NT2/D1 (cell line): ENCODE results near the gene LAMC3.
A peak's percentile ranks its signal among the peaks of the same experiment; 100 is the strongest.

ENCODE experiments used
- DNase-seq: peaks from one replicate; pipeline ENCODE4 v3.0.0-alpha.2; 2011; ENCODE audit warnings: low read depth, low spot score
- H3K27me3 ChIP-seq: 2 replicates; pipeline ENCODE4 v1.6.0; 2011; ENCODE audit warnings: mild to moderate bottlenecking; ENCODE audit not compliant: insufficient read length, insufficient read depth
- H3K36me3 ChIP-seq: 2 replicates; pipeline ENCODE4 v1.6.1; 2011; ENCODE audit warnings: mild to moderate bottlenecking, low read length, mixed read lengths; ENCODE audit not compliant: insufficient read depth, insufficient read length
- H3K4me1 ChIP-seq: 2 replicates; pipeline ENCODE4 v1.5.1; 2011; ENCODE audit not compliant: insufficient read depth, insufficient read length
- H3K4me3 ChIP-seq: 2 replicates; pipeline ENCODE4 v1.5.1; 2011; ENCODE audit warnings: low read depth; ENCODE audit not compliant: insufficient read length
- H3K9ac ChIP-seq: 2 replicates; pipeline ENCODE4 v1.6.0; 2011; ENCODE audit warnings: low read depth; ENCODE audit not compliant: insufficient read length
- H3K9me3 ChIP-seq: 2 replicates; pipeline ENCODE4 v1.5.1; 2011; ENCODE audit warnings: mild to moderate bottlenecking, low read length; ENCODE audit not compliant: insufficient read depth
- SUZ12 ChIP-seq: IDR thresholded peaks from 2 replicates; pipeline ENCODE4 v1.6.1; 2011; ENCODE audit not compliant: insufficient read length, insufficient read depth; ENCODE audit errors: extremely low read depth
- YY1 ChIP-seq: IDR thresholded peaks from 2 replicates; pipeline ENCODE4 v1.6.1; 2011; ENCODE audit not compliant: insufficient read length, insufficient read depth
- ZNF274 ChIP-seq: IDR thresholded peaks from 2 replicates; pipeline ENCODE4 v1.6.1; 2011; ENCODE audit warnings: mild to moderate bottlenecking, low read depth, low read length

LAMC3 gene

DNA sequence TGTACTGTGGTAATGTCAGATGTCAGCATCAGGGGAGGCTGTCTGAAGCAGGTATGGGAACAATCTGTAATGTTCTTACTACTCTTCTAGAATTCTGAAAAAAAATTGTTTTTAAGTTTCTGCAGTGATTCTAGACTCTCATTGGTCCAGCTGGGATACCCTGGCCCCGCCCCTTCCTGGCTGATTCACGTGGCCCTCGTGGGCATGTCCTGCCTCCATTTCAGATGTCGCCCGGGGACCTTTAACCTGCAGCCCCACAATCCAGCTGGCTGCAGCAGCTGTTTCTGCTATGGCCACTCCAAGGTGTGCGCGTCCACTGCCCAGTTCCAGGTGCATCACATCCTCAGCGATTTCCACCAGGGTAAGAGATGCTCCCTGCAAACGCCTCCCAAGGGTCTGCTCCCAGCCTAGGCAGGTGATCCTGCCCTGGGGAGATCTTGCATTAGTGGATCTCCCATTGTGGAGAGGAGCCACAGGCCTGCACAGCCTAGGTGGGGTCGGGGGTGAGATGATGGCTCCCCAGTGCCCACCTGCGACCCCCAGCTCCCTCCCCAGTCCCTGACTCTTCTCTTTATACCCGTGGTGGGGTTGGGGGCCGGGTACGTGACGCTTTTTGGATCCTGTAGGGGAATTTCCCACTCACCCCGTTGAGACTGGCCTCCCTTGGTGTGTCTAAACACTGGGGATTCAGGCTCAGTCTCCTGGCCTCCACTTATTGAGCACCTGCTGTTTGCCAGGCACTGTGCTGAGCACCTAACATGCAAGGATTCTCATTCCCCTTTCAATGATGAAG, 36.5 kb downstream of the LAMC3 start:
- H3K4me1 ChIP-seq: no peaks in the 10 kb centered on the region
- no peaks in the 10 kb centered on the region for H3K27me3 ChIP-seq
- DNase-seq: no peak
- peaks cover 55% of the 10 kb centered on the region for H3K36me3 ChIP-seq
- TF ChIP-seq YY1 (no peak), SUZ12 (no peak), ZNF274 (no peak)
- H3K4me3 ChIP-seq: no peak overlapping the region
- no peak overlapping the region for H3K9ac ChIP-seq
- H3K9me3 ChIP-seq: no peaks in the 10 kb centered on the region

DNA sequence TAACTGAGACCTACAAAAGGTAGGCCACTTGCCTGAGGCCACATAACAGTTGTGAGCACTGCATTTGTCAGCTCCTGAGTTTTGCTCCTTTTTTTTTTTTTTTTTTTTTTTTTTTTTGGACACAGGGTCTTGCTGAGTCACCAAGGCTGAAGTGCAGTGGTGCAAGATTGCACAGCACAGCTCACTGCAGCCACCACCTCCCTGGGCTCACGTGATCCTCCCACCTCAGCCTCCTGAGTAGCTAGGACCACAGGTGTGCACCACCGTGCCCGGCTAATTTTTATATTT, 37.1 kb downstream of the LAMC3 start:
- no peak for TF ChIP-seq ZNF274
- TF ChIP-seq YY1: no peak
- no peak for TF ChIP-seq SUZ12
- no peak overlapping the region for H3K9ac ChIP-seq
- peaks cover 55% of the 10 kb centered on the region for H3K36me3 ChIP-seq
- no peaks in the 10 kb centered on the region for H3K9me3 ChIP-seq
- H3K4me1 ChIP-seq: no peaks in the 10 kb centered on the region
- no peaks in the 10 kb centered on the region for H3K27me3 ChIP-seq
- no peak for DNase-seq
- H3K4me3 ChIP-seq: no peak overlapping the region

DNA sequence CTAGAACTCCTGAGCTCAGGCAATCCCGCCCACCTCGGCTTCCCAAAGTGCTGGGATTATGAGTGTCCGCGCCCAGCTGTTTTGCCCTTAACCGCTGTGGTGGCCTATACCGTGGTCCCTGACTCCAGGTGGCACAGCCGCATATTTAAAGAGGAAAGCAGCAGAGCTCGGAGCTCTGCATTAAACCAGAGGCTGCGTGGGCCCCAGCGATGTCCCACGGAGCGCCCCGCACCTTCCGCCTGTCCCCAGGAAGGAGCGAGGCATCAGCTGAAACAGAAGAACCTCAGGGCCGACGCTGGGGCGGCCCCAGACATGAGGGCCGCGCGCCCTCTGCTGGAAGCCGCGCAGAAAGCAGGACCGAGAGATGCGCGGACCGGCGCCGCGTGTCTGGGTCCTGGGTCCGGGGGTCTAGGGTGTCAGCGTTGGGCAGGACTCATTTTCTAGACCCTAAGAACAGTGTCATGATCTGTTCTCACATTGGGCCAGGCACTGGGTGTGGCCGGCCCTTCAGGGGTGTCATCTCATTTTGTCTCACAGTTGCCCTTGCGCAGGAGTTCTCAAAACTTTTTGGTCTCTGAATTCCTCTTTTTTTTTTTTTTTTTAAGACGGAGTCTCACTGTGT, 37.7 kb downstream of the LAMC3 start:
- peak; percentile 43 for DNase-seq
- no peak overlapping the region for H3K4me3 ChIP-seq
- peak overlapping the region; percentile 63 for H3K9ac ChIP-seq
- peaks cover 52% of the 10 kb centered on the region for H3K36me3 ChIP-seq
- H3K9me3 ChIP-seq: no peaks in the 10 kb centered on the region
- H3K27me3 ChIP-seq: no peaks in the 10 kb centered on the region
- TF ChIP-seq SUZ12 (no peak), YY1 (no peak), ZNF274 (no peak)
- no peaks in the 10 kb centered on the region for H3K4me1 ChIP-seq

DNA sequence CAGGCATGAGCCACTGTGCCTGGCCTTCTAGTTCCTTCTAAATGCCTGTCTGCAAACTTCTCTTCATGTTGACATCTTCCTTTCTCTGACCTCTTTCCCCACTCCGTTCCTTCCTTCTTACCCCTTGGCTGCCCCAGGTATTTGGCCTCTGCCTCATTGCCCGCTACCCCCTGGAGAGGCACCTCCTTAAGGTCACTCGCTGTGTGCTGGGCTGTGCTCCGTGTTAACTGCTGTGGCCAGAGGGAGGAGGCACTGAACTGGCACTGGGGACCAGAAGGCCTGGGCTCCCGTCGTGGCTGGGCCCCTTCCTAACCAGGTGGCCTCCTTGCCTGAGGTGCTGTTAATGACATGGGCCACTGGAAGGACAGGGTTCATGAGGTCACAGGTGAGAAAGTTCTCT, 39.4 kb downstream of the LAMC3 start:
- no peak for TF ChIP-seq YY1
- TF ChIP-seq SUZ12: no peak
- TF ChIP-seq ZNF274: no peak
- Histone ChIP-seq H3K4me3 (no peak overlapping the region), H3K27me3 (no peaks in the 10 kb centered on the region), H3K9ac (no peak overlapping the region), H3K36me3 (peaks cover 46% of the 10 kb centered on the region), H3K9me3 (no peaks in the 10 kb centered on the region), H3K4me1 (no peaks in the 10 kb centered on the region)
- no peak for DNase-seq

DNA sequence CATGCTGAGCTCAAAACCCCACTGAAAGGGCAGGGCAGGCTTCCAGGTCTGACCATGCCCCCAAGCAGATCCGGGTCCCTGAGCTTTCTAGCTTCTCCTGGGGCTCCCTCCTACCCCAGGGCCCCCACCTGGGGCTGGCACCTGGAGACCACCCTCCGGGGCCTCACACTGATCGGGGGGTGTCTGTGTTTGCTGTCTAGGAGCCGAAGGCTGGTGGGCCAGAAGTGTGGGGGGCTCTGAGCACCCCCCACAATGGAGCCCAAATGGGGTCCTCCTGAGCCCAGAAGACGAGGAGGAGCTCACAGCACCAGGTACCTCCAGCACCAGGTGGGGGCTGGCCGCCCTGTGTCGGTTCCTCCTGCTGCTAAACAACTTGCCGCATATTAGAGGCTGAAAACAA, 39.8 kb downstream of the LAMC3 start:
- Histone ChIP-seq H3K4me1 (no peaks in the 10 kb centered on the region), H3K36me3 (peaks cover 46% of the 10 kb centered on the region), H3K9ac (no peak overlapping the region), H3K27me3 (no peaks in the 10 kb centered on the region), H3K9me3 (no peaks in the 10 kb centered on the region), H3K4me3 (no peak overlapping the region)
- DNase-seq: no peak
- TF ChIP-seq ZNF274: no peak
- no peak for TF ChIP-seq YY1
- no peak for TF ChIP-seq SUZ12

DNA sequence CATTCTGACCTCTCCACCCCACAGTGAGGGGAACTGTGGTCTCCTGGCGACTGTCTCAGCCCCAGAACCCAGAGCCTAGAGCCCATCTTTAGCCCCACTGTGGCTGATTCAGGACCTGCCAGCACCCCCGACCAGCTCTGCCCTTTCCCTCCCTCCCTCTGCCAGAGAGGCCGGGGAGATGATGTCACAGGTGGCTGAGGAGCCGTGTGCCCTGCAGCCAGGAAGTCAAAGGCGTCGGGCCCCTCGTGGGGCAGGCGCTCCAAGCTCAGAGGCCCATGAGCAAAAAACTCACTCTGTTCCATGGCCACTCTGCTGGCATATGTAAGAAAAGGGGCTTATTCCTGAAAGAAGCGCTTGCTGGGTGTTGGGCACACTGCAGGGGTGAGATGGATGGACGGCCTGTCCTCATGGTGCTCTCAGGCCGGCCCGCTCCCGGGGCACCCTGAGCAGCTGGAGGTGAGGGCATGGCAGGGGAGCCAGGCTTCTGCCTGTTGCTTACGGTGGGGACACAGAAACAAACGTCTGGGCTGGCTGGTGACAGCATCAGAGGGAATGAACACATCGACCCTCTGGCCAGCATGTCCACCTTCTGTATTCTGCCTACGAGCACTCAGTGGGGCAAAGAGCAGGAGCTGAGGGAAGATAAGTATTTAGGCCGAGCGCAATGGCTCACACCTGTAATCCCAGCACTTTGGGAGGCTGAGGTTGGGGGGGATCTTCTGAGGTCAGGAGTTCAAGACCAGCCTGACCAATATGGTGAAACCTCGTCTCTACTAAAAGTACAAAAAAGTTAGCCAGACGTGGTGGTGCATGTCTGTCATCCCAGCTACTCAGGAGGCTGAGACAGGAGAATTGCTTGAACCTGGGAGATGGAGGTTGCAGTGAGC, 41.1 kb downstream of the LAMC3 start:
- H3K9ac ChIP-seq: no peak overlapping the region
- H3K4me3 ChIP-seq: no peak overlapping the region
- DNase-seq: no peak
- no peak for TF ChIP-seq SUZ12
- no peak for TF ChIP-seq YY1
- no peak for TF ChIP-seq ZNF274
- H3K36me3 ChIP-seq: peaks cover 45% of the 10 kb centered on the region
- no peaks in the 10 kb centered on the region for H3K9me3 ChIP-seq
- H3K27me3 ChIP-seq: no peaks in the 10 kb centered on the region
- H3K4me1 ChIP-seq: no peaks in the 10 kb centered on the region

DNA sequence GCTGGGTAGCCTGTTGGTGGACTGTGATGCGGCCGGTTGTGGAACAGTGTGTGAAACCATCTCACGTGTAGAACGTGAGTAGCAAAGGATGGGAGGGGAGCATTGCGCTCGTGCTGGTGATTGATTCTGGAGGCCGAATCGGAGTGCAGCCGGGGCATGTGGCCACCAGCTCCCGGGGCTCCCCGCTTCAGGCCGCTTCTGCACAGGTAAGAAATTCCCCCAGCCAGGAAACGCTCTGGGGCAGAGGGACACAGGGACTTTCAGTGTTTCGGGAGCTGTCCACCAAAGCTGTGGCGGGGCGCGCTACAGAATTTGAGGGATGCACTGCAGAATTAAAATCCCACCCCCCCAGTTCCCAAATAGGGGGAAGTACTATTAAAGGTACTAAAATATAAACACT, 41.9 kb downstream of the LAMC3 start:
- H3K9me3 ChIP-seq: no peaks in the 10 kb centered on the region
- no peak overlapping the region for H3K4me3 ChIP-seq
- TF ChIP-seq YY1 (no peak), SUZ12 (no peak), ZNF274 (no peak)
- no peak overlapping the region for H3K9ac ChIP-seq
- H3K27me3 ChIP-seq: no peaks in the 10 kb centered on the region
- H3K36me3 ChIP-seq: peaks cover 41% of the 10 kb centered on the region
- no peak for DNase-seq
- no peaks in the 10 kb centered on the region for H3K4me1 ChIP-seq
